Osteoblast (primary cell): Measurements from ENCODE around the gene PPP1R9A. TPM values are rescaled to one million over a fixed set of nuclear protein-coding genes. Genes with fewer than 3 reads are reported as not detected.

Experiments used
- DNase-seq: peaks from one replicate; pipeline ENCODE4 v3.0.0; 2011; ENCODE audit warnings: low spot score, mixed read lengths; ENCODE audit not compliant: insufficient read length; ENCODE audit errors: missing footprints
- H2AFZ ChIP-seq: 2 replicates; pipeline ENCODE4 v1.6.0; 2011; ENCODE audit warnings: mild to moderate bottlenecking, low read length
- H3K27ac ChIP-seq: 2 replicates; pipeline ENCODE4 v1.5.1; 2011; ENCODE audit warnings: mild to moderate bottlenecking, low read depth, low read length, moderate library complexity
- H3K27me3 ChIP-seq: 2 replicates; pipeline ENCODE4 v1.6.0; 2012; ENCODE audit warnings: mild to moderate bottlenecking, control low read depth, inconsistent platforms, low read length, moderate library complexity; ENCODE audit not compliant: insufficient read depth
- H3K36me3 ChIP-seq: 2 replicates; pipeline ENCODE4 v1.5.1; 2011; ENCODE audit warnings: mild to moderate bottlenecking, low read length, control low read depth, moderate library complexity; ENCODE audit not compliant: insufficient read depth
- H3K4me1 ChIP-seq: 2 replicates; pipeline ENCODE4 v1.5.1; 2011; ENCODE audit warnings: mild to moderate bottlenecking, low read length, control low read depth, moderate library complexity; ENCODE audit not compliant: insufficient read depth
- H3K4me2 ChIP-seq: 2 replicates; pipeline ENCODE4 v1.6.0; 2011; ENCODE audit warnings: mild to moderate bottlenecking, low read length; ENCODE audit not compliant: insufficient read depth
- H3K4me3 ChIP-seq: fragments of 200-600 bp; sonication (generic); 3 replicates; pipeline ENCODE4 v1.5.1; 2012; ENCODE audit warnings: mild to moderate bottlenecking, low read length, inconsistent platforms; ENCODE audit not compliant: insufficient read depth
- H3K79me2 ChIP-seq: 2 replicates; pipeline ENCODE4 v1.6.0; 2012; ENCODE audit warnings: mild to moderate bottlenecking, low read length, control low read depth, inconsistent platforms; ENCODE audit not compliant: insufficient read depth
- H3K9me3 ChIP-seq: 2 replicates; pipeline ENCODE4 v1.5.1; 2011; ENCODE audit warnings: low read depth, low read length, control low read depth
- H4K20me1 ChIP-seq: 2 replicates; pipeline ENCODE4 v1.6.0; 2012; ENCODE audit warnings: mild to moderate bottlenecking, low read length, control low read depth; ENCODE audit not compliant: insufficient read depth
- total RNA-seq: library from RNA; depleted of rRNA; stranded (reverse); fragments of >200 nt; gene quantifications from 2 replicates; pipeline ENCODE4 v1.2.3, GENCODE V29; 2012
- TF ChIP-seq, protein P1 (sequence below): IDR thresholded peaks from 2 replicates; pipeline ENCODE4 v1.5.1; 2011; ENCODE audit warnings: mild to moderate bottlenecking, low read depth, low read length, moderate library complexity; ENCODE audit errors: extremely low read depth

PPP1R9A gene
- total RNA-seq, 1 donor = under 0.01 TPM

DNA sequence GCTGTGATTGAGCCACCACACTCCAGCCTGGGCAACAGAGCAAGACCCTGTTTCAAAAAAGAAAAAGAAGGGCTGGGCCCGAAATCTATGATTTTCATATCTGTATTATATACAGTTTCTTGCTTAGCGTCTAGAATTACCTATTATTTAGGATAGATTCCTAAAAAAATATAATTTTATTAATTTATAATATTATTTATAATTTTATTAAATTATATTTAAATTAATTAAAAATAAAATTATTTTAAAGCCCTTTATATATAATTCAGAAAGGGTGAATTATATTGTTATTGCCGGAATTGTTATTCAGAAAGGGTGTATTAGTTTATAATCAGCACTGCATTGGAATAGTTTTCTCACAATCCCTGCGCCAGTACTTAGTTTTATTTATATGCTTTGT is 14.5 kb downstream of the PPP1R9A start:
- Histone ChIP-seq H3K9me3 (no peaks in the 10 kb centered on the region), H3K27me3 (peaks cover 2% of the 10 kb centered on the region), H3K79me2 (no peaks in the 10 kb centered on the region), H3K27ac (no peak overlapping the region), H3K4me2 (no peak overlapping the region), H3K4me3 (no peak overlapping the region), H3K4me1 (no peaks in the 10 kb centered on the region), H2AFZ (no peak overlapping the region), H4K20me1 (no peaks in the 10 kb centered on the region), H3K36me3 (no peaks in the 10 kb centered on the region)
- DNase-seq = no peak
- TF ChIP-seq, protein P1, sequence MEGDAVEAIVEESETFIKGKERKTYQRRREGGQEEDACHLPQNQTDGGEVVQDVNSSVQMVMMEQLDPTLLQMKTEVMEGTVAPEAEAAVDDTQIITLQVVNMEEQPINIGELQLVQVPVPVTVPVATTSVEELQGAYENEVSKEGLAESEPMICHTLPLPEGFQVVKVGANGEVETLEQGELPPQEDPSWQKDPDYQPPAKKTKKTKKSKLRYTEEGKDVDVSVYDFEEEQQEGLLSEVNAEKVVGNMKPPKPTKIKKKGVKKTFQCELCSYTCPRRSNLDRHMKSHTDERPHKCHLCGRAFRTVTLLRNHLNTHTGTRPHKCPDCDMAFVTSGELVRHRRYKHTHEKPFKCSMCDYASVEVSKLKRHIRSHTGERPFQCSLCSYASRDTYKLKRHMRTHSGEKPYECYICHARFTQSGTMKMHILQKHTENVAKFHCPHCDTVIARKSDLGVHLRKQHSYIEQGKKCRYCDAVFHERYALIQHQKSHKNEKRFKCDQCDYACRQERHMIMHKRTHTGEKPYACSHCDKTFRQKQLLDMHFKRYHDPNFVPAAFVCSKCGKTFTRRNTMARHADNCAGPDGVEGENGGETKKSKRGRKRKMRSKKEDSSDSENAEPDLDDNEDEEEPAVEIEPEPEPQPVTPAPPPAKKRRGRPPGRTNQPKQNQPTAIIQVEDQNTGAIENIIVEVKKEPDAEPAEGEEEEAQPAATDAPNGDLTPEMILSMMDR = no peak

DNA sequence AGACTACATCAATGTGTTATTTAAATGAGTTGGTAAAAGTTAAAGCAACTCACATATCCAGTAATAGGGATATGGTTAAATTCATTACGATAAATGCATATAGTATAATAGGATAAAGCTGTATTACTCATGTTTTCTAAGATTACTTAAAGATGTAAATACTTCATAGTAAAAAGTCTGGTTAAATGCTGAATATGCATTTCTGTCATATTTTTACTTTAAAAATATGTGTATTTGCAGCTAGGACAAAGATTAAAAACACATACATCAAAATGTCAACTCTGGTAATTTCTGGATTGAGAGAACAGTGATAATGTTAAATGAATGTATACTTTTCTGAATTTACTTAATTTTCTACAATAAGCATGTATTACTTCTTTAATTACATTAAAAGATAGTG is 15.1 kb downstream of the PPP1R9A start:
- no peak overlapping the region for H2AFZ ChIP-seq
- H4K20me1 ChIP-seq = no peaks in the 10 kb centered on the region
- TF ChIP-seq, protein P1 = no peak
- DNase-seq = no peak
- no peaks in the 10 kb centered on the region for H3K79me2 ChIP-seq
- H3K27ac ChIP-seq = no peak overlapping the region
- H3K9me3 ChIP-seq = no peaks in the 10 kb centered on the region
- no peak overlapping the region for H3K4me2 ChIP-seq
- no peaks in the 10 kb centered on the region for H3K4me1 ChIP-seq
- H3K27me3 ChIP-seq = peaks cover 2% of the 10 kb centered on the region
- no peaks in the 10 kb centered on the region for H3K36me3 ChIP-seq
- H3K4me3 ChIP-seq = no peak overlapping the region

DNA sequence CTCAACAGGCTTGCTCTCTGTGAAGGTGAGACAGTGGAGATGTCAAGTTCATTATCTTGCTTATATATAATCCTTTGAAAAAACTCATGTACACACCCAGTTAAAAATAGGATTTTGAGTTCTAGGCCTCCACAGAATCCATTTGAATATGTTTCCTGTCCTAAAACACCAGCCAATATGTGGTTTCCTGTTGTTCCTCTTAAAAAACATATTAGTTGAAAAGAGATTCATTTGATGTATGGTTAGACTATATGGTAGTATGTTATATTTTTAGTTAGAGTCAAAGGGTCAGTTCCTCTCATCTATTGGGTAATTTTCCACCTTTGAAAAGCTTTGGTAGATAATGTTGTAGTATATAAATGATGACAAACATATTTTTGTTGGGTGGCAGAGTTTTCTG is 16.0 kb downstream of the PPP1R9A start:
- Histone ChIP-seq H3K79me2 (no peaks in the 10 kb centered on the region), H3K27me3 (no peaks in the 10 kb centered on the region), H3K4me3 (no peak overlapping the region), H3K27ac (no peak overlapping the region), H3K4me2 (no peak overlapping the region), H3K36me3 (no peaks in the 10 kb centered on the region), H2AFZ (no peak overlapping the region), H3K4me1 (no peaks in the 10 kb centered on the region), H4K20me1 (no peaks in the 10 kb centered on the region), H3K9me3 (no peaks in the 10 kb centered on the region)
- DNase-seq = no peak
- TF ChIP-seq, protein P1 = no peak

DNA sequence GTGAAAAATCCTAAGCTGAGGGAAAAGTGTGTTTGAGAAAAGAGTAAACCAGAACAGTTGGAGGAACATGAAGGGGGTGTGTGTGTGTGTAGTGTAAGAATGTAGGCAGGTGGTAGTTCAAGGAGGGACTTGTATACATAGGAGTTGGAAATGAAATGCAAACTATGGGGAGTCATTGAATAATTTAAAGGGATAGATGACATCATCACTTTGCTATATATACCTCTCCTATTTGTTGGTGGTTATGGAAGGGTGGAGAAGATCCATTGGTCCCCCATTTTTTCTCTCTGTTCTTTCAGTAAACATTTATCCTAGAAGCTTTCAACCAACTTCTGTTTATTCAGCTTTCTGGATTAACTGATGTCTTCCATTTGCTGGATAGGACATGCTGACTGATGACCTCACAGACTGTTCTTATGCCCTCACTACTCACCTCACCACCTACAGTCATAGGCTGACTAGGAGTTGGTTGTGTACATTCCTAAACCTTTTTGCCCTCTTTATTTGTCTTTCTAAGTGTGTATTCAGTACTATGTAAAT is 20.8 kb downstream of the PPP1R9A start:
- no peak for DNase-seq
- Histone ChIP-seq H4K20me1 (no peaks in the 10 kb centered on the region), H3K4me3 (no peak overlapping the region), H3K4me1 (no peaks in the 10 kb centered on the region), H3K9me3 (no peaks in the 10 kb centered on the region), H3K27ac (no peak overlapping the region), H3K4me2 (no peak overlapping the region), H2AFZ (no peak overlapping the region), H3K27me3 (no peaks in the 10 kb centered on the region), H3K36me3 (no peaks in the 10 kb centered on the region), H3K79me2 (no peaks in the 10 kb centered on the region)
- TF ChIP-seq, protein P1 = no peak
